Endothelial cell of umbilical vein (primary cell): ENCODE measurements around the gene SPTLC3.

Experiments used
- CTCF ChIP-seq, 2 donors: IDR thresholded peaks; 1 replicate in 1 of 2; 2 replicates in 1 of 2; pipeline ENCODE4 v1.5.1; 2011; ENCODE audit warnings: low read length in 2 of 2, mild to moderate bottlenecking in 2 of 2, moderate library complexity in 2 of 2, control low read depth in 1 of 2, inconsistent platforms in 1 of 2, low read depth in 1 of 2; ENCODE audit not compliant: insufficient read depth in 1 of 2; ENCODE audit errors: extremely low read depth in 1 of 2
- EZH2 ChIP-seq: IDR thresholded peaks from 2 replicates; pipeline ENCODE4 v1.6.1; 2012; ENCODE audit warnings: borderline replicate concordance, low read depth, mild to moderate bottlenecking, moderate library complexity, low read length, inconsistent platforms; ENCODE audit not compliant: severe bottlenecking
- JUN ChIP-seq: IDR thresholded peaks from 2 replicates; pipeline ENCODE4 v1.6.1; 2011; ENCODE audit warnings: borderline replicate concordance, low read depth; ENCODE audit not compliant: insufficient read length, insufficient read depth
- POLR2A ChIP-seq: IDR thresholded peaks from 2 replicates; pipeline ENCODE4 v1.6.1; 2012; ENCODE audit warnings: low read depth, mild to moderate bottlenecking, control low read depth, low read length
- POLR2AphosphoS5 ChIP-seq: IDR thresholded peaks from 2 replicates; pipeline ENCODE4 v1.6.1; 2012; ENCODE audit warnings: low read depth, mild to moderate bottlenecking, control low read depth, low read length, moderate library complexity; ENCODE audit not compliant: insufficient read depth

GRCh38 chr20:13183005-13183404 lies 174.2 kb downstream of the SPTLC3 start:
- TF ChIP-seq CTCF (IDR thresholded peaks at IDR 0.05; ENCODE audit: extremely low read depth in 1 of 2, insufficient read depth in 1 of 2, low read depth in 1 of 2, low read length in 2 of 2) (no peak), JUN (no peak), POLR2A (no peak), POLR2AphosphoS5 (no peak), EZH2 (no peak)
